Activated T-helper 2 cell treated with anti-CD3 and anti-CD28 coated beads, Interferon-gamma antibody, Interleukin-2, Interleukin-4, amounts not matched to agents 10 μg/mL and 5 μg/mL and 100 μg/mL, durations not matched to agents 14 hours and 24 hours and 36 hours (primary cell): ENCODE data around the gene OR7C2. TPM values are rescaled to one million over a fixed set of nuclear protein-coding genes. Genes with fewer than 3 reads are reported as not detected.

Experiments
- total RNA-seq: library from RNA; stranded (reverse); gene quantifications from 2 replicates; pipeline ENCODE4 v1.2.3, GENCODE V29; 2022

OR7C2 gene
- total RNA-seq, 1 donor from 2014 or later, result not detected

Other genes starting within 250 kb of the OR7C2 start
- 2.7 and 3.6 TPM in 2 replicates for gene ADGRE2, start 162.9 kb upstream of the OR7C2 start, total RNA-seq
- not detected in 2 replicates for gene OR7A5, start 106.3 kb upstream of the OR7C2 start, total RNA-seq
- not detected in 2 replicates for gene OR7C1, start 106.3 kb upstream of the OR7C2 start, total RNA-seq
- not detected in 2 replicates for gene OR7A10, start 92.6 kb upstream of the OR7C2 start, total RNA-seq
- not detected in 2 replicates for gene OR7A17, start 55.4 kb upstream of the OR7C2 start, total RNA-seq
- gene SLC1A6, start 38.4 kb downstream of the OR7C2 start, total RNA-seq, result not detected in 2 replicates
- gene CASP14, start 108.0 kb downstream of the OR7C2 start, total RNA-seq, result not detected in 2 replicates
- not detected in 2 replicates for gene OR1I1, start 140.7 kb downstream of the OR7C2 start, total RNA-seq
- 1.9 and 2.5 TPM in 2 replicates for gene SYDE1, start 165.9 kb downstream of the OR7C2 start, total RNA-seq